GM23338 (cell line): ENCODE measurements around the gene ITGB1BP1.

Experiments used
- CREB1 ChIP-seq: fragments of 250-450 bp; sonication (Bioruptor Pico); IDR thresholded peaks from 2 replicates; pipeline ENCODE4 v1.5.0; 2020; ENCODE audit warnings: low read depth, mild to moderate bottlenecking, moderate library complexity
- CTCF ChIP-seq, 2 experiments: fragments of 200-600 bp in 1 of 2; sonication (generic) in 1 of 2; conservative IDR thresholded peaks; 2 replicates each; pipeline versions ENCODE4 v1.5.1 to v1.6.1; 2016 to 2017; ENCODE audit warnings: antibody characterized with exemption in 2 of 2, low read depth in 2 of 2, mild to moderate bottlenecking in 2 of 2, moderate library complexity in 1 of 2
- ETS1 ChIP-seq: IDR thresholded peaks from 2 replicates; pipeline ENCODE4 v1.6.1; 2016; ENCODE audit warnings: antibody characterized with exemption
- EZH2 ChIP-seq: fragments of 200-600 bp; sonication (generic); IDR thresholded peaks from one replicate; pipeline ENCODE4 v1.8.0; 2017; ENCODE audit warnings: antibody characterized with exemption, mild to moderate bottlenecking, low read depth; ENCODE audit not compliant: unreplicated experiment
- EZH2phosphoT487 ChIP-seq: fragments of 200-600 bp; sonication (generic); IDR thresholded peaks from one replicate; pipeline ENCODE4 v1.8.1; 2018; ENCODE audit warnings: antibody characterized with exemption; ENCODE audit not compliant: unreplicated experiment
- NANOG ChIP-seq: IDR thresholded peaks from 2 replicates; pipeline ENCODE4 v1.6.1; 2016; ENCODE audit warnings: antibody characterized with exemption, borderline replicate concordance
- POLR2AphosphoS5 ChIP-seq: IDR thresholded peaks from 2 replicates; pipeline ENCODE4 v1.6.1; 2016; ENCODE audit warnings: antibody characterized with exemption, low read depth
- REST ChIP-seq: IDR thresholded peaks from one replicate; pipeline ENCODE4 v1.6.1; 2018; ENCODE audit warnings: antibody characterized with exemption; ENCODE audit not compliant: unreplicated experiment
- ZNF114 ChIP-seq: fragments of 250-450 bp; sonication (Bioruptor Pico); IDR thresholded peaks from 2 replicates; pipeline ENCODE4 v1.5.0; 2020; ENCODE audit warnings: mild to moderate bottlenecking, moderate library complexity

GRCh38 chr2:9440058-9440727 is 16.9 kb upstream of the ITGB1BP1 start:
- TF ChIP-seq CTCF (conservative IDR thresholded peaks at IDR 0.05; ENCODE audit: low read depth in 2 of 2) = no peak
- no peak for TF ChIP-seq POLR2AphosphoS5
- no peak for TF ChIP-seq EZH2
- no peak for TF ChIP-seq EZH2phosphoT487
- TF ChIP-seq REST = no peak
- no peak for TF ChIP-seq NANOG
- no peak for TF ChIP-seq ETS1
- no peak for TF ChIP-seq ZNF114 (CRISPR knock-in tag)
- no peak for TF ChIP-seq CREB1 (CRISPR knock-in tag)
